Erythroblast (primary cell): ENCODE measurements around the gene PLEKHG2.

Source experiments
- DNase-seq, 2 experiments: peaks; one replicate each; lab custom pipeline; 2025; lab: John Stamatoyannopoulos, UW
- GATA1 ChIP-seq: IDR thresholded peaks from 2 replicates; pipeline ENCODE4 v1.6.1; 2011; ENCODE audit warnings: low read depth, mild to moderate bottlenecking, control low read depth, low read length, moderate library complexity
- POLR2A ChIP-seq: IDR thresholded peaks from 2 replicates; pipeline ENCODE4 v1.6.1; 2011; ENCODE audit warnings: mild to moderate bottlenecking, low read length

Gene PLEKHG2

DNA sequence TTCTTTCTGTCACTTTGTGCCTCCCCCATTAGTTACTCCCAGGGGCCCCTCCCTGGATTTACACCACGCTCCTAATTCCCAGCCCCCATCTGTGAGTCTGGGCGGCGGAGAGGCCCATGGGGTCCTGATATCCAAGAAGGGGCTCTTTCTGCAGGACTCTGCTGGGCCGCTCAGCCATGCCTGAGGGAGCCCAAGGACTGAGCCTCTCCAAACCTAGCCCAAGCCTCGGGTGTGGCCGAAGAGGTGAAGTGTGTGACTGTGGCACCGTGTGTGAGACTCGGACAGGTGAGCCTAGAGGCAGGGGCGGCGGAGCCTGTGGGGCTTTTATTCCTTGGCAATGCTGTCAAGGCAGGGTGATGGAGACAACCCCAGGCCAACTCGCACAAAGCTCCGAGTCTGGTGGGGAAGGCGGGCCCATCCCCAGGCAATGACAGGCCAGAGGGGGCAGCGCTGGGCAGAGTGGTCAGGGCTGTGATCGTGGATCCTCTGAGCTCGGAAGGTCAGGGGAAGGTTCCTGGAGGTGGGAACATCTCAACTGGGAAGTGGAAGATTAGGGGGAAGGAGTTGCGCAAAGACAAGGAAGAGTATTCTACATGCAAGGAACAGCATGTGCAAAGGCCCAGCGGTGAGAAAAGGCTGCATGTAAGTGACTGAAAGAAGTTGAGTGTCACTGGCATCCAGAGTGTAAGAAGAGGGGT, 1.6 kb downstream of the PLEKHG2 start:
- DNase-seq: no peak
- TF ChIP-seq POLR2A (no peak), GATA1 (no peak)

- no peak for DNase-seq
- TF ChIP-seq GATA1: no peak
- no peak for TF ChIP-seq POLR2A
These were observed 2.9 kb downstream of the PLEKHG2 start for GRCh38 chr19:39415111-39416046.

- DNase-seq: no peak
- TF ChIP-seq POLR2A: no peak
- no peak for TF ChIP-seq GATA1
These were observed 4.0 kb downstream of the PLEKHG2 start for GRCh38 chr19:39416152-39417120.

DNA sequence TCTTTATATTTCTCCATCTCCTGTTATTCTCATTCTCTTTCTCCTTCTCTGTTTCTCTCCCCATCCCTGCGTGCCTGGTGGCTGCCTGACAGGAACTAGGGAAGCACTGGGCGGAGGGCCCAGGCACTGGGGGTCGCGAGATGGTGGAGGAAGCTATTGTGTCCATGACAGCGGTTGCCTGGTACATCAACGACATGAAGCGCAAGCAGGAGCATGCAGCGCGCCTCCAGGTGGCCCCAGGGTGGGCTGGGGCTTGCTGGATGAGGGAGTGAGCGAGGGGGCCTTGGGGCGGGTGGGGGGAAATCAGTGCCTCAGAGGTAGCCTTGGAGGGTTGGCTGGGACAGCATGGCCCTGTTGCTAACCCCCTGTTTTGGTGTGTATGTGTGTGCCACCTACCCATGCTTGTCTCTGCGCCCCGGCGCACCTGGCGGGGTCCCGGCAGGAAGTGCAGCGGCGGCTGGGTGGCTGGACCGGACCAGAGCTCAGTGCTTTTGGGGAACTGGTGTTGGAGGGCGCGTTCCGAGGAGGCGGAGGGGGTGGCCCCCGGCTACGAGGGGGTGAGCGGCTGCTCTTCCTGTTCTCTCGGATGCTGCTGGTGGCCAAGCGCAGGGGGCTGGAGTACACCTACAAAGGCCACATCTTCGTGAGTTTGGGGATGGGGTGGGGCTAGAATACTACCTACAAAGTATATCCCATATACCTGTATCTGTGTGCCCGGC, 5.2 kb downstream of the PLEKHG2 start:
- DNase-seq: no peak

DNA sequence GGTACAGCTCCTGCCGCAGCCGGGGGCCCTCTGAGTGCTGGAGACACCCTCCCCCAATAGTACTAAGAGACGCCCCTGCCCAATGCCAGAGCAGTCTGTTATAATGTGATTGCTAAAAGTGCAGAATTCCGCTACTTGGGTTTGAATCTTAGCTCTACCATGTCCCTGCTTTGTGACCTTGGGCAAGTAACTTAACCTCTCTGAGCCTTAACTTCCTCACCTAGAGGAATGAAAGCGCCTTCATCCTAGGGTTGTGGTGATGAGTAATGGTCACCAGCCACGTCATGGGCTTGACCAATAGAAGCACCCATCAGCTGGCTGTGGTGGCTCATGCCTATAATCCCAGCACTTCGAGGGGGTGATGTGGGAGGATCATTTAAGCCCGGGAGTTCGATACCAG, 6.5 kb downstream of the PLEKHG2 start:
- no peak for DNase-seq

More for the DNA sequence above, 5.2 kb downstream of the PLEKHG2 start:
- TF ChIP-seq GATA1 (no peak), POLR2A (no peak)

GRCh38 chr19:39420769-39421168, 8.3 kb downstream of the PLEKHG2 start:
- no peak for TF ChIP-seq POLR2A
- no peak for DNase-seq

More for the DNA sequence above, 6.5 kb downstream of the PLEKHG2 start:
- no peak for TF ChIP-seq GATA1
- no peak for TF ChIP-seq POLR2A

GRCh38 chr19:39422020-39422419, 9.6 kb downstream of the PLEKHG2 start:
- no peak for DNase-seq
- TF ChIP-seq GATA1: no peak
- no peak for TF ChIP-seq POLR2A

GRCh38 chr19:39423258-39424086, 11.0 kb downstream of the PLEKHG2 start:
- no peak for DNase-seq
- TF ChIP-seq GATA1: no peak
- TF ChIP-seq POLR2A: no peak

DNA sequence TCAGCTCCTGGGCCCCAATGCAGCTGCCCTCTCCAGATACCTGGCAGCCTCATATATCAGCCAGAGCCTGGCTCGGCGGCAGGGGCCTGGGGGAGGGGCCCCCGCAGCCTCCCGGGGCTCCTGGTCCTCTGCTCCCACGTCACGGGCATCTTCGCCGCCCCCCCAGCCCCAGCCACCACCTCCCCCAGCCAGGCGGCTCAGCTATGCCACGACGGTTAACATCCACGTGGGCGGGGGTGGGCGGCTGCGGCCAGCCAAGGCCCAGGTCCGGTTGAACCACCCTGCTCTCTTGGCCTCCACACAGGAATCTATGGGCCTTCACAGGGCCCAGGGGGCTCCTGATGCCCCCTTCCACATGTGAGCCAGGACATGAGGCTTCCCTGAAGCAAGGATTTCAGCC, 12.5 kb downstream of the PLEKHG2 start:
- DNase-seq: no peak
- TF ChIP-seq POLR2A (no peak), GATA1 (no peak)

DNA sequence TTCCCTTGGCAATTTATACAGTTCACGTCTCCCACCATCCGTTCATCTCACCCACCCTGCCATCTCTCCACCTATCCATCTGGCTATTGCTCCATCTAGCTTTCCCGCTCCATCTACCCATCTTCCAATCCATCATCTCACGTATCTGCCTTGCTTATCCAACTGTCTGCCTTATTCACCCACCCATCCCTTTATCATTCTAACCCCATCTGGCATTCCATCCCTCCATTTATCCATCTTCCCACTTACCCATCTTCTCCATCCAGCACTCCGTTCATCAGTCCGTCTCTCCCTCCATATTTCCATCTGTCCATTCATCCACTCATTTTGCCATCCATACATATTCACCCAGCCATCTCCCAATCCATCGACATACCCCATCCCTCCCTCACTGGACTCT, 13.3 kb downstream of the PLEKHG2 start:
- no peak for DNase-seq
- TF ChIP-seq GATA1: no peak
- TF ChIP-seq POLR2A: no peak

DNA sequence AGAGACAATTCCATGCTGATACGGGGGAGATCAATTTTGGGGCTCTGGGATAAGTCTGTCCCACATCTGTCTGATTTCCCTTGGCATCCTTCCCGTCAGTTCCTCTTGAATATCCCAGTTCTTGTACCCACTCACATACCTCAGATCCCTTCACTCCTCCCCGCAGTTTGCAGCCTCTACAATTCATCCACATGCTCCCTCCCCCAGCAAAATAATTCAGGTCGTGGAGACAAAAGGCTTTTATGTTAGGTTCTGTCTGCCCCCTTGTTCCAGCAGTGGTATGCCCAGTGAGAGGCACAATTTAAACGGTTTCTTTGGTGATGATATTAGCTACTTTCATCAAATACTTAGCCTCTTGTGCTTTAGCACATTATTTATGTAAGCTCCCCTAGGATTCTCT, 13.7 kb downstream of the PLEKHG2 start:
- DNase-seq: no peak
- TF ChIP-seq GATA1: no peak
- TF ChIP-seq POLR2A: no peak

DNA sequence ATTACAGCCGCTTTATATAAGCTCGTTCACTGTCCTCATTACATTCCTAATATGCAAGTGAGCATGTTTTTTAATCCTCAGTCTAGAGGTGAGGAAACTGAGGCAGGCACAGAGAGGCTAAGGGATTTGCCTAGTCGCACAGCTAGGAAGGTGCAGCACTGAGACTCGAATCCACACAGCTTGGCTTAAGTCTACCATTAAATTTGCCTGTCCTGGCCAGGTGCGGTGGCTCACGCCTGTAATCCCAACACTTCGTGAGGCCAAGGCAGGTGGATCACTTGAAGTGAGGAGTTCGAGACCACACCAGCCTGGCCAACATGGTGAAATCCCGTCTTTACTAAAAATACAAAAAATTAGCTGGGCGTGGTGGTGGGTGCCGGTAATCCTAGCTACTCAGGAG, 15.2 kb downstream of the PLEKHG2 start:
- TF ChIP-seq GATA1 (no peak), POLR2A (no peak)
- no peak for DNase-seq
